Activated naive CD4-positive, alpha-beta T cell treated with anti-CD3 and anti-CD28 coated beads, Interleukin-2, amount 10 ng/mL, durations not matched to agents 7 days and 5 days (primary cell): Measurements from ENCODE around the gene CSNK1G1.
"Not testable (repeated sequence)": the region's sequence is repeated elsewhere in the genome, so short reads cannot be mapped to it uniquely, and the experiment has no call there.

Experiments
- CTCF ChIA-PET: fragments of 350-600 bp; sonication (Branson Sonifier 250); formaldehyde crosslinking; loops from one replicate; lab custom pipeline; 2021; ENCODE audit warnings: antibody characterized with exemption; lab: Charles Lee
- DNase-seq: peaks from one replicate; pipeline ENCODE4 v3.0.0-alpha.2; 2020
- H3K27ac Mint-ChIP-seq: one replicate; pipeline ENCODE4 v1.8.0; 2021; ENCODE audit warnings: mild to moderate bottlenecking, moderate library complexity, mixed read lengths
- H3K27me3 Mint-ChIP-seq: one replicate; pipeline ENCODE4 v1.8.0; 2021; ENCODE audit warnings: mild to moderate bottlenecking, mixed read lengths
- H3K36me3 Mint-ChIP-seq: one replicate; pipeline ENCODE4 v1.8.0; 2021; ENCODE audit warnings: mixed read lengths
- H3K4me1 Mint-ChIP-seq: one replicate; pipeline ENCODE4 v1.8.0; 2021; ENCODE audit warnings: mixed read lengths
- H3K4me3 Mint-ChIP-seq: one replicate; pipeline ENCODE4 v1.8.0; 2021; ENCODE audit warnings: mild to moderate bottlenecking, moderate library complexity, mixed read lengths
- H3K9me3 Mint-ChIP-seq: one replicate; pipeline ENCODE4 v1.8.0; 2021; ENCODE audit warnings: mixed read lengths

Gene CSNK1G1

DNA sequence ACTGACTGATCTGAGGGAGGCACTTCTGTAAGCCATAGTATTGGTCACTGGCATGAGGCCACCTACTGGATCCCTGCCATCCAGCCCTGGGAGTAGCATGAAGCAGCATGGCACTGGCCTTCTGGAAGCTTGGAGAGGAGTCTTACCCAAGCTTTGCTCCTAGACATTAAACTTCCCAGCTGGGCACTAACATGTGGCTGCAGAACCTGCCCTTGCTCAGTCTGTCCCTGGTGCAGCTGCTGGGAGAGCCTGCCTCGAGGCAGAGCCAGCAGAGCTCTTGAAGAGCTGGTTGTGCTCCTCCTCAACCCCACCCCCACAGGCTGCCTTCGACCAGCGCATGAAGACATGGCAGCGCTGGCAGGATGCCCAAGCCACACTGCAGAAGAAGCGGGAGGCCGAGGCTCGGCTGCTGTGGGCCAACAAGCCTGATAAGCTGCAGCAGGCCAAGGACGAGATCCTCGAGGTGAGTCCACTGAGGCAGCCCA lies 221.6 kb downstream of the CSNK1G1 start:
- H3K9me3 Mint-ChIP-seq = no peaks in the 10 kb centered on the region
- H3K4me1 Mint-ChIP-seq = no peaks in the 10 kb centered on the region
- H3K27me3 Mint-ChIP-seq = no peaks in the 10 kb centered on the region
- H3K27ac Mint-ChIP-seq = no peak overlapping the region
- peaks cover 58% of the 10 kb centered on the region for H3K36me3 Mint-ChIP-seq
- no peak for DNase-seq
- no peak overlapping the region for H3K4me3 Mint-ChIP-seq
- CTCF ChIA-PET = interaction anchor here (0.8 kb wide), 1 partner anchor 11 kb away, joined by 4 read pairs; no protein-coding TSS in a partner anchor

DNA sequence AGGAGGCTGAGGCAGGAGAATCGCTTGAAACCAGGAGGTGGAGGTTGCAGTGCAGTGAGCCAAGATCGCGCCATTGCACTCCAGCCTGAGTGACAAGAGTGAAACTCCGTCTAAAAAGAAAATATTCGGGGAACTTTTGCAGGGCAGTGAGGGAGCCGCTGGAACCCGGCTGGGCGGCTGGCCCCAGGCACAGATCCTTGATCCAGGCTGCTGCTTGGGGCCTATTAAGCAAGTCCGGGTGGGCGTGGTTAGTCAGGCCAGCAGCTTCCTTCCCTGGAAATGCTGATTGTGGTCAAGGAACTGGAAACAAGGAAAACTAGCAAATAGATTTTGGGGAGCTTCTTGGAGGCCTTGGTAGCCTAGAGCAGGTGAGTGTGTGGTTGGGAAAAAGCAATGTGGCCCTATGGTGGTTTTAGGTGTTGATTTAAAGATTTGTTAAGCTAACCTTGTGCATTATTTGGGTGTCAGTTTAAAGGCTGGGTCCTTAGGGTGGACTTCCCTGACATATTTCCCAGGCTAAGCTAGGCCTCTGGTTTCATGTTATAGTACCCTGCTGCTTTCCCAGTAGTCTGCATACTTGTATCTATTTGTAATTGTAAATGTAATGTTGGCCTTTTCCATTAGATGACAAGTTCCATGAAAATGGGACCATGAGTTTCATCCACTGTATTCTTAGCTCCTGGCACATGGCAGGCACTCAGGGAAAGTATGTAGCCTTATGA lies 222.2 kb downstream of the CSNK1G1 start:
- CTCF ChIA-PET = interaction anchor here (0.8 kb wide), 1 partner anchor 10 kb away, joined by 4 read pairs; no protein-coding TSS in a partner anchor
- H3K4me3 Mint-ChIP-seq = no peak overlapping the region

DNA sequence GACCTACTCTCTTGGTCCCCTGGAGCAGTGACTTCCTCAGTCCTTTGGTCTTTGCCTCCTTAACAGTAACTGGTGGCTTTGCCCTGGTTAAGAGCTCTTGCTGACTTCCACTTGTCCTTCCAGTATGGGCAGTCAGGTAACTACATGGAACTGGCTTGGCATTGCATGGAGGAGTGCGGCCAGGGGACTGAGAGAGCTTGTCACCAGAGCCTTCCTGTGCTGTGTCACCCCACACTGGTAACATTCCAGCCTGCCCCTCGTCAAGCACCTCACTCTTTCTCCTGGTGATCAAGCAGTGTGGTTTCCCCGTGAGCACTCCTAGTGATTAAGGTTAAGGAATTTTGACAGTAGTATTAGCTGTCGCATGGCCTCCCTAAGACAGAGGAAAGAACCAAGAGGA lies 223.8 kb downstream of the CSNK1G1 start:
- no peaks in the 10 kb centered on the region for H3K27me3 Mint-ChIP-seq
- H3K9me3 Mint-ChIP-seq = no peaks in the 10 kb centered on the region
- H3K4me3 Mint-ChIP-seq = no peak overlapping the region
- no peak overlapping the region for H3K27ac Mint-ChIP-seq
- H3K36me3 Mint-ChIP-seq = peaks cover 64% of the 10 kb centered on the region
- CTCF ChIA-PET = interaction anchor here (0.7 to 0.9 kb wide), 2 partner anchors 17 to 22 kb away, joined by 3 read pairs; no protein-coding TSS in a partner anchor
- H3K4me1 Mint-ChIP-seq = no peaks in the 10 kb centered on the region
- DNase-seq = no peak

More for the DNA sequence above, 222.2 kb downstream of the CSNK1G1 start:
- Mint-ChIP-seq H3K27me3 (no peaks in the 10 kb centered on the region), H3K9me3 (no peaks in the 10 kb centered on the region), H3K4me1 (no peaks in the 10 kb centered on the region), H3K36me3 (peaks cover 58% of the 10 kb centered on the region), H3K27ac (no peak overlapping the region)
- no peak for DNase-seq

DNA sequence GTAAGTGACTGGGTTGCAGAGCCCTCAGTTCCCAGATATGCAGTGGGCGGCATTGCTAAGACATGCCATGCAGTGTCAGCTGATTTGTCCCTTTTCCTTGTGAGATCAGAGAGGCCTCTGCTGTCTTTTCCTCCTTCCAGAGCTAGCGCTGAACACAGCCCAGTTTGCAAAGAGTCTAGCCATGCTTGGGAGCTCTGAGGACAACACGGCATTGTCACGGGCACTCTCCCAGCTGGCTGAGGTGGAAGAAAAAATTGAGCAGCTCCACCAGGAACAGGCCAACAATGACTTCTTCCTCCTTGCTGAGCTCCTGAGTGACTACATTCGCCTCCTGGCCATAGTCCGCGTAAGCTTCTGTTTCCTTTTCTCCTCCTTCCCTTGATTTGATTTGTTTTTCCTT lies 224.4 kb downstream of the CSNK1G1 start:
- CTCF ChIA-PET = interaction anchor here (0.7 kb wide), 1 partner anchor 18 kb away, joined by 3 read pairs; no protein-coding TSS in a partner anchor
- Mint-ChIP-seq H3K36me3 (peaks cover 62% of the 10 kb centered on the region), H3K27ac (peak overlapping the region; percentile 33)

DNA sequence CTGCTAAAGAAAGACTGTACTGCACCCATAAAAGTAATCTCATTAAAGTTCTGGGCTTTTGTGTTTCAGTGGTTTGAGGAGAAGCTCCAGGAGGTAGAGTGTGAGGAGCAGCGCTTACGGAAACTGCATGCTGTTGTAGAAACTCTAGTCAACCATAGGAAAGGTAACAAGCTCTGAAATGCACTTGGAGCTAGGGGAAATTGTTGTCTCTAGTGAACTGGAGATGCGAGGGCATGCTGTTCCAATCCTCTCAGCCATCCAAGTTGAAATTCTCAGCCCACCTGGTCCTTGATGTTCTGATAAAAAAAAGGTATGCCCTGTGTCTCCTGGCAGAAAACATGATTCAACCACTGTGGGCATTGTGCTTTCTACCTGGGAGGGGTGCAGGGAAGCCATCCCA lies 225.8 kb downstream of the CSNK1G1 start:
- DNase-seq = no peak
- Mint-ChIP-seq H3K4me3 (no peak overlapping the region), H3K36me3 (peaks cover 59% of the 10 kb centered on the region), H3K27ac (no peak overlapping the region), H3K27me3 (no peaks in the 10 kb centered on the region), H3K9me3 (no peaks in the 10 kb centered on the region), H3K4me1 (no peaks in the 10 kb centered on the region)
- CTCF ChIA-PET = no interaction called here

More for the DNA sequence above, 224.4 kb downstream of the CSNK1G1 start:
- H3K9me3 Mint-ChIP-seq = no peaks in the 10 kb centered on the region
- no peaks in the 10 kb centered on the region for H3K4me1 Mint-ChIP-seq
- H3K4me3 Mint-ChIP-seq = no peak overlapping the region
- H3K27me3 Mint-ChIP-seq = no peaks in the 10 kb centered on the region
- no peak for DNase-seq

DNA sequence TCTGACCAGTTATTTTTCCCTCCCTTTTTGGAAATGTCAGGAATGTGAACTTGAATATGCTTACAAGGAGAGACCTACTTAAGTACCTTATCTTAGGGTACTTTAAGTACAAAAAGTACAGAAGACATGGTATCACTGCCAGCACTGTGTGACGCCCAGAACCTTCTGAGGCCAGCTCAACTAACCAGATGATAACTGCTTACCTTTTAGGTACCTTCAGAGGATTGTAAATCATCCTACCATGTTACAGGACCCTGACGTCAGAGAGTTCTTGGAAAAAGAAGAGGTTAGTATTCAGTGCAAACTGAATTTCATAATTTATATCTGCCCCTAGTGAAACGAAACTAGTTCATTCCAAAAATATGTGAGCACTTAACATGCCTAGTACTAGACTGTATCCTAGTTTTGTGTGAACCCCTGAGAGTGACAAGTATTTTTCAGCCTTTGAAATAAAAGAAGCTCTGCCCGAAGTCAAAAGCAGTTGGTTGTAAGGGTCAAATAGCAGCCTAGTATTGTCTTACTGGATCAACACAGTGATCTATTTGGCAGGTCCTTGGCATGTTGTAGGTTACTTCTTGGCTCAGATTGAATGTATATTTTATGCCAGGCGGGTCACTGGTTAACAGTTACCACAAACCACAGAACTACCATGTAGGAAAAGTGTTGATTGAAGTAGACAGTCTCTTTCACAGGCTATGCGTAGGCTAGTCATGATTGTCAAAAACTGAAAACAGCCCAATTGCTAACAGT lies 228.3 kb downstream of the CSNK1G1 start:
- Mint-ChIP-seq H3K4me3 (no peak overlapping the region), H3K9me3 (no peaks in the 10 kb centered on the region), H3K36me3 (peaks cover 56% of the 10 kb centered on the region), H3K27me3 (no peaks in the 10 kb centered on the region), H3K4me1 (no peaks in the 10 kb centered on the region), H3K27ac (no peak overlapping the region)
- CTCF ChIA-PET = no interaction called here
- DNase-seq = no peak

DNA sequence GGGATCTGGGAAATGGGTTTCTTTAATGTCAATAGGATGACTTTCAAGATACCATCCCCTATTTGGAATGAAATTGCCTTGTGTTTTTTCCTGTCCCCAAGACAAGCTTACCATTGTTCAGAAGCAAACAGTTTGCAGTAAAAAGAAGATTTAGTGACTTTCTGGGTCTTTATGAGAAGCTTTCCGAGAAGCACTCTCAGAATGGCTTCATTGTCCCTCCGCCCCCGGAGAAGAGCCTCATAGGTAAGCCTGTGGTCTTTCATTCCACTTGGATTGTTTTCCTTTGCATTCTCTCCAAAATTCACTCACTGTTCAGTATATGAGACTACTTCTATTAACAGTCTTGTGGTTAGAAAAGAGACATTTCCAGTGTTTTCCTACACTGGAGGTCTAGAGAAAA lies 230.0 kb downstream of the CSNK1G1 start:
- Mint-ChIP-seq H3K27ac (no peak overlapping the region), H3K27me3 (no peaks in the 10 kb centered on the region), H3K4me3 (no peak overlapping the region), H3K4me1 (no peaks in the 10 kb centered on the region), H3K36me3 (peaks cover 45% of the 10 kb centered on the region), H3K9me3 (no peaks in the 10 kb centered on the region)
- DNase-seq = no peak
- CTCF ChIA-PET = no interaction called here

DNA sequence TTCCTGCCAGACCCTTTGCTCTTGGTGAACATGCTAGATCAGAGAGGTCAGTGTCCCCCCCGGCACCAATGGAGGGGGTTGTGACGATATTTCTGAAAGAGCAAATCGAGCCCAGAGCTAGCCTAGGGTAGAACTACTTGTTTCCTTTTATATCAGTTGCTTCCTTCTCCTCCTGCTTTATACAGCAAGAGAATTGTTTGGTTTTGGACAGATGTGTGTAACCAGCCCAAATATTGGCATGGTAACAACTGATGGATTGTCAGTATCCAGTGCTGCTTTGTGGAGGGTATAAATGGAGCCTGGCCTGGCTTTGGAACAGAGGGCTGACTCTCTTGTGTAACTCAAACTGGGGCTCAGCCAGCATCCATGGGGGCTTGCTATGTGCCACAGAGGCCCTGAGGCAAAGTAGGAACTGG lies 233.0 kb downstream of the CSNK1G1 start:
- CTCF ChIA-PET = interaction anchor here (1.3 to 1.5 kb wide), 2 partner anchors 11 to 26 kb away, joined by 4 read pairs; no protein-coding TSS in a partner anchor
- no peak for DNase-seq
- no peaks in the 10 kb centered on the region for H3K4me1 Mint-ChIP-seq
- H3K36me3 Mint-ChIP-seq = peaks cover 52% of the 10 kb centered on the region
- no peak overlapping the region for H3K4me3 Mint-ChIP-seq
- no peaks in the 10 kb centered on the region for H3K9me3 Mint-ChIP-seq
- no peaks in the 10 kb centered on the region for H3K27me3 Mint-ChIP-seq
- H3K27ac Mint-ChIP-seq = no peak overlapping the region

DNA sequence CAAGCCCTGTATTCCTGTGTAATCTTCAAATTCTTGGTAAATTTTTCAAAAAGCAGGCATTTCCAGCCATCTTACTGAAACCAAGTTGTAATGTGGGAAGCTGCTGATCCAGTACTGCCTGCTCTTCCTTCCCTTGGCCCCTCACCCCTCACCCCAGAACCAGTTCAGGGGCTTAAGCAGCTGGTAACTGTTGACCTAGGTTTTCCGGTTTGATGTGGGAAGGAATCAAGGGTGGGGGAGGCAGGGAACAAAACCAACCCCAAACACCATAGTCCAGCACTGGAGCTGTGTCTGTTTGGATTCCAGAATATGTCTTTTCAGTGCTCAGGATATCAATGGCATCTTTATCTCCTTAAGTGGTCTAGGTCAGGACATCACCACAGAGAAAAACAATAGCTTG lies 233.5 kb downstream of the CSNK1G1 start:
- no peak for DNase-seq
- Mint-ChIP-seq H3K27ac (no peak overlapping the region), H3K9me3 (no peaks in the 10 kb centered on the region), H3K27me3 (no peaks in the 10 kb centered on the region), H3K4me1 (no peaks in the 10 kb centered on the region), H3K36me3 (peaks cover 50% of the 10 kb centered on the region), H3K4me3 (no peak overlapping the region)
- CTCF ChIA-PET = interaction anchor here (1.3 to 1.5 kb wide), 2 partner anchors 12 to 27 kb away, joined by 4 read pairs; no protein-coding TSS in a partner anchor

DNA sequence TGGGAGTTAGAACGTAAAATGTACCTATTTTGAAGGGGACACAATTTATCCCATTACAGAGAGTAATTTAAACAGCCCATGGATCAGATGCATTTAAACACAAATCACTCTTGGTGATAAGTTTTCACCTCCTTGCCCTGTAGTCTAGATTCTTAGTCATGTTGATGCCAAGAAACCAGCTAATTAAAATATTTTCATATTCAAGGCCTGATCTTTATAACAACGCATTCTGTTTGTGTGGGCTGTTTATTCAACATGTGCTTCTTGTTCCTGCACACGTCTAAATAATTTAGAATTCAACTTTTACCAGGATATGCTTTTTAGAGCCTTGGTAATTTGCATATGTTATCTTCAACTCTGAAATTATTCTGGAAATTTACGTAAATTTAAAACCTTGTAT lies 234.4 kb downstream of the CSNK1G1 start:
- Mint-ChIP-seq H3K4me3 (no peak overlapping the region), H3K4me1 (no peaks in the 10 kb centered on the region), H3K9me3 (no peaks in the 10 kb centered on the region), H3K27ac (no peak overlapping the region), H3K27me3 (no peaks in the 10 kb centered on the region), H3K36me3 (peaks cover 46% of the 10 kb centered on the region)
- CTCF ChIA-PET = no interaction called here
- DNase-seq = no peak

DNA sequence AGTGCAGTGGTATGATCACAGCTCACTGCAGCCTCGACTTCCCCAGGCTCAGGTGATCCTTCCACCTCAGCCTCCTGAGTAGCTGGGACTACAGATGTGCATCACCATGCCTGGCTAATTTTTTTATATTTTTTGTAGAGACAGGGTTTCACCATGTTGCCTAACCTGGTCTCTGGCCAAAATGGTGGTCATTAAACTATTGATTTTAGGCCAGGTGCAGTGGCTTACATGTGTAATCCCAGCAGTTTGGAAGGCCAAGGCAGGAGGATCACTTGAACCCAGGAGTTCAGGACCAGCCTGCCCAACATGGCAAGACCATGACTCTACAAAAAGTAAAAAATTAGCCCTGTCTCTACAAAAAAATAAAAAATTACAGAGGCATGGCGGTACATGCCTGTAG lies 235.7 kb downstream of the CSNK1G1 start:
- CTCF ChIA-PET, H3K4me3 Mint-ChIP-seq, H3K27ac Mint-ChIP-seq, H3K9me3 Mint-ChIP-seq, DNase-seq, H3K4me1 Mint-ChIP-seq, H3K27me3 Mint-ChIP-seq: not testable (repeated sequence)
- H3K36me3 Mint-ChIP-seq = peaks cover 48% of the 10 kb centered on the region

DNA sequence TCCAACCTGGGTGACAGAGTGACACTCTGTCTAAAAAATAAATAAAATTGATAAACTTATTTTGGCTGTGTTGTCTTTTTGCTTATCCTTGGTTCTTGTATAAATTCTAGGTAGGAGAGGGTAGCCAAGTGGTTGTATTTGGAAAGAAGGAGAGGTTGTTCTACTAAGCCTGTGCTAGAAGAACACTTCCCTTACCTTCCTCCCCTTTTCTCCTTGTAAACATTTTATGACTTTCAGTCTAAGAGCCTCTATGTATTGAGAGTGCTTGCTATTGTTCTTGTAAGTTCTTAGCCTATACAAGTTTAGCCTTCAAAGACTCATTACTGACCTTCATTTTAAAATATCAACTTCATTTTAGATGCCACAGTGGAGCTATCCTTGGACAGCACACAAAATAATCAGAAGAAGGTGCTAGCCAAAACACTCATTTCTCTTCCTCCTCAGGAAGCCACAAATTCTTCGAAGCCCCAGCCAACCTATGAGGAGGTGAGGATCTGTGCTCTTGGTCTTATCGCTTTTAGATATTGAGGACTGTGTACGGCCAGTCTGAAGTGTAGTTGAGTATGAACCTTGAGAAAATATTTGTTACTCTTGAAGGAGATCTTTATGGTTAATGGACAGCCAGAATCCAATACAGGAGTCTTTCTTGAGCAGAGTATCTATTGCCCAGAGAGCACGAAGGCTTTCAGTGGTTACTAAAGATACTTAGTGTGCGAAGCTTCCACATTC lies 238.1 kb downstream of the CSNK1G1 start:
- no peaks in the 10 kb centered on the region for H3K4me1 Mint-ChIP-seq
- H3K36me3 Mint-ChIP-seq = peaks cover 48% of the 10 kb centered on the region
- no peak overlapping the region for H3K27ac Mint-ChIP-seq
- no peaks in the 10 kb centered on the region for H3K9me3 Mint-ChIP-seq
- no peak for DNase-seq
- H3K27me3 Mint-ChIP-seq = no peaks in the 10 kb centered on the region
- CTCF ChIA-PET = no interaction called here
- H3K4me3 Mint-ChIP-seq = no peak overlapping the region
